ENCODE measurements around the gene TSPAN32. TPM values are rescaled to one million over a fixed set of nuclear protein-coding genes. Genes with fewer than 3 reads are reported as not detected.

Gene TSPAN32
- total and polyA plus RNA-seq, 2 donors (not counting 1 experiment from before 2014, with no cell fraction given): 0.17 TPM; not detected in 1

DNA sequence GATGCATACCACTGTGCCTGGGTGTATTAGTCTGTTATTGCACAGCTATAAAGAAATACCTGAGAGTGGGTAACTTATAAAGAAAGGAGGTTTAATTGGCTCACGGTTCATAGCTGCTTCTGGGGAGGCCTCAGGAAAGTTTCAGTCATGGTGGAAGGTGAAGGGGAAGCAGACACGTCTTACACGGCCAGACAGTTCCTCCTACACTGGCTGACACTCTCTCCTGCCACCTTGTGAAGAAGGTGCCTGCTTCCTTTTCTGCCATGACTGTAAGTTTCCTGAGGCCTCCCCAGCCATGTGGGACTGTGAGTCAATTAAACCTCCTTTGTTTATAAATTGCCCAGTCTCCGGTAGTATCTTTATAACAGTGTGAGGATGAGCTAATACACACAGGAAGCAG is 41.7 kb downstream of the TSPAN32 start:
- Histone ChIP-seq H3K9me3 (ENCODE audit: control insufficient read depth, insufficient read depth, low read depth, low read length) (no peaks in the 10 kb centered on the region), H3K79me2 (ENCODE audit: control insufficient read depth, insufficient read depth, low read length) (no peaks in the 10 kb centered on the region), H4K20me1 (ENCODE audit: control insufficient read depth, extremely low read depth, insufficient read depth, low read length) (no peaks in the 10 kb centered on the region), H2AFZ (ENCODE audit: low read length) (no peak overlapping the region), H3K9ac (ENCODE audit: insufficient read depth, low read length) (no peak overlapping the region), H3K4me2 (ENCODE audit: extremely low read depth, insufficient read depth, low read length) (no peak overlapping the region), H3K36me3 (ENCODE audit: control insufficient read depth, insufficient read depth, low read length) (no peaks in the 10 kb centered on the region), H3K4me3 (replicated peaks in 1 of 4; ENCODE audit: control extremely low read depth in 1 of 4, insufficient read depth in 1 of 4, low read depth in 3 of 4, low read length in 4 of 4) (no peak overlapping the region), H3K27me3 (ENCODE audit: control insufficient read depth, insufficient read depth, low read length) (no peaks in the 10 kb centered on the region), H3K4me1 (ENCODE audit: control insufficient read depth, extremely low read depth, insufficient read depth, low read length) (no peaks in the 10 kb centered on the region), H3K27ac (ENCODE audit: insufficient read depth, low read length) (no peak overlapping the region)
- no peak for DNase-seq (ENCODE audit: low read depth in 2 of 2)
- TF ChIP-seq, protein P1, sequence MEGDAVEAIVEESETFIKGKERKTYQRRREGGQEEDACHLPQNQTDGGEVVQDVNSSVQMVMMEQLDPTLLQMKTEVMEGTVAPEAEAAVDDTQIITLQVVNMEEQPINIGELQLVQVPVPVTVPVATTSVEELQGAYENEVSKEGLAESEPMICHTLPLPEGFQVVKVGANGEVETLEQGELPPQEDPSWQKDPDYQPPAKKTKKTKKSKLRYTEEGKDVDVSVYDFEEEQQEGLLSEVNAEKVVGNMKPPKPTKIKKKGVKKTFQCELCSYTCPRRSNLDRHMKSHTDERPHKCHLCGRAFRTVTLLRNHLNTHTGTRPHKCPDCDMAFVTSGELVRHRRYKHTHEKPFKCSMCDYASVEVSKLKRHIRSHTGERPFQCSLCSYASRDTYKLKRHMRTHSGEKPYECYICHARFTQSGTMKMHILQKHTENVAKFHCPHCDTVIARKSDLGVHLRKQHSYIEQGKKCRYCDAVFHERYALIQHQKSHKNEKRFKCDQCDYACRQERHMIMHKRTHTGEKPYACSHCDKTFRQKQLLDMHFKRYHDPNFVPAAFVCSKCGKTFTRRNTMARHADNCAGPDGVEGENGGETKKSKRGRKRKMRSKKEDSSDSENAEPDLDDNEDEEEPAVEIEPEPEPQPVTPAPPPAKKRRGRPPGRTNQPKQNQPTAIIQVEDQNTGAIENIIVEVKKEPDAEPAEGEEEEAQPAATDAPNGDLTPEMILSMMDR (conservative IDR thresholded peaks at IDR 0.05 in 1 of 2, IDR thresholded peaks at IDR 0.05 in 1 of 2; ENCODE audit: low read depth in 1 of 2, low read length in 2 of 2): no peak

DNA sequence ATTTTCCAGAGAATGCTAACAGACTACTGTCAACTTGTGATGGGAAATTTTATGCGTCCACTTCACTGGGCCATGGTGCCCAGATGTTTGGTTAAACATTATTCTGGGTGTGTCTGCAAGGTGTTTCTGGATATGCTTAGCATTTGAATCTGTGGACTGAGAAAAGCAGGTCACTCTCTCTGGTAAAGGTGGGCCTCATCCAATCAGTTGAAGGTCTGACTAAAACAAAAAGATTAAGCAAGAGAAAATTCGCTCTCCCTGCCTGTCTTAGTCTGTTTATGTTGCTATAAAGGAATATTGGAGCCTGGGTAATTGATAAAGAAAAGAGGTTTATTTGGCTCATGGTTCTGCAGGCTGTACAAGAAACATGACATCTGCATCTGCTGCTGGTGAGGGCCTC is 43.2 kb downstream of the TSPAN32 start:
- Histone ChIP-seq H3K36me3 (ENCODE audit: control insufficient read depth, insufficient read depth, low read length) (no peaks in the 10 kb centered on the region), H3K4me3 (replicated peaks in 1 of 4; ENCODE audit: control extremely low read depth in 1 of 4, insufficient read depth in 1 of 4, low read depth in 3 of 4, low read length in 4 of 4) (no peak overlapping the region), H3K4me2 (ENCODE audit: extremely low read depth, insufficient read depth, low read length) (no peak overlapping the region), H3K79me2 (ENCODE audit: control insufficient read depth, insufficient read depth, low read length) (no peaks in the 10 kb centered on the region), H3K27ac (ENCODE audit: insufficient read depth, low read length) (no peak overlapping the region), H3K9ac (ENCODE audit: insufficient read depth, low read length) (no peak overlapping the region), H3K4me1 (ENCODE audit: control insufficient read depth, extremely low read depth, insufficient read depth, low read length) (no peaks in the 10 kb centered on the region), H4K20me1 (ENCODE audit: control insufficient read depth, extremely low read depth, insufficient read depth, low read length) (no peaks in the 10 kb centered on the region), H3K9me3 (ENCODE audit: control insufficient read depth, insufficient read depth, low read depth, low read length) (no peaks in the 10 kb centered on the region), H2AFZ (ENCODE audit: low read length) (no peak overlapping the region), H3K27me3 (ENCODE audit: control insufficient read depth, insufficient read depth, low read length) (no peaks in the 10 kb centered on the region)
- no peak for DNase-seq (ENCODE audit: low read depth in 2 of 2)
- TF ChIP-seq, protein P1 (conservative IDR thresholded peaks at IDR 0.05 in 1 of 2, IDR thresholded peaks at IDR 0.05 in 1 of 2; ENCODE audit: low read depth in 1 of 2, low read length in 2 of 2): no peak
- TF ChIP-seq EZH2 (IDR thresholded peaks at IDR 0.05; ENCODE audit: low read length, missing control alignments): no peak

- no peaks in the 10 kb centered on the region for H3K36me3 ChIP-seq (ENCODE audit: control insufficient read depth, insufficient read depth, low read length)
- no peaks in the 10 kb centered on the region for H3K79me2 ChIP-seq (ENCODE audit: control insufficient read depth, insufficient read depth, low read length)
- TF ChIP-seq, protein P1 (conservative IDR thresholded peaks at IDR 0.05 in 1 of 2, IDR thresholded peaks at IDR 0.05 in 1 of 2; ENCODE audit: low read depth in 1 of 2, low read length in 2 of 2): no peak
- TF ChIP-seq EZH2 (IDR thresholded peaks at IDR 0.05; ENCODE audit: low read length, missing control alignments): no peak
- no peak overlapping the region for H3K27ac ChIP-seq (ENCODE audit: insufficient read depth, low read length)
- no peak overlapping the region for H3K4me3 ChIP-seq (replicated peaks in 1 of 4; ENCODE audit: control extremely low read depth in 1 of 4, insufficient read depth in 1 of 4, low read depth in 3 of 4, low read length in 4 of 4)
- no peaks in the 10 kb centered on the region for H4K20me1 ChIP-seq (ENCODE audit: control insufficient read depth, extremely low read depth, insufficient read depth, low read length)
- H2AFZ ChIP-seq (ENCODE audit: low read length): no peak overlapping the region
- no peaks in the 10 kb centered on the region for H3K9me3 ChIP-seq (ENCODE audit: control insufficient read depth, insufficient read depth, low read depth, low read length)
- H3K27me3 ChIP-seq (ENCODE audit: control insufficient read depth, insufficient read depth, low read length): no peaks in the 10 kb centered on the region
- no peaks in the 10 kb centered on the region for H3K4me1 ChIP-seq (ENCODE audit: control insufficient read depth, extremely low read depth, insufficient read depth, low read length)
- H3K9ac ChIP-seq (ENCODE audit: insufficient read depth, low read length): no peak overlapping the region
- no peak for DNase-seq (ENCODE audit: low read depth in 2 of 2)
- no peak overlapping the region for H3K4me2 ChIP-seq (ENCODE audit: extremely low read depth, insufficient read depth, low read length)
Observed at GRCh38 chr11:2346014-2346413, 44.2 kb downstream of the TSPAN32 start.

All from fibroblast of lung (primary cell).